Measurements from ENCODE around the gene FAM210B. TPM values are rescaled to one million over a fixed set of nuclear protein-coding genes. Genes with fewer than 3 reads are reported as not detected.

The FAM210B gene
- total and polyA plus RNA-seq, 12 donors, result 74.9 to 207 (median 128) TPM

DNA sequence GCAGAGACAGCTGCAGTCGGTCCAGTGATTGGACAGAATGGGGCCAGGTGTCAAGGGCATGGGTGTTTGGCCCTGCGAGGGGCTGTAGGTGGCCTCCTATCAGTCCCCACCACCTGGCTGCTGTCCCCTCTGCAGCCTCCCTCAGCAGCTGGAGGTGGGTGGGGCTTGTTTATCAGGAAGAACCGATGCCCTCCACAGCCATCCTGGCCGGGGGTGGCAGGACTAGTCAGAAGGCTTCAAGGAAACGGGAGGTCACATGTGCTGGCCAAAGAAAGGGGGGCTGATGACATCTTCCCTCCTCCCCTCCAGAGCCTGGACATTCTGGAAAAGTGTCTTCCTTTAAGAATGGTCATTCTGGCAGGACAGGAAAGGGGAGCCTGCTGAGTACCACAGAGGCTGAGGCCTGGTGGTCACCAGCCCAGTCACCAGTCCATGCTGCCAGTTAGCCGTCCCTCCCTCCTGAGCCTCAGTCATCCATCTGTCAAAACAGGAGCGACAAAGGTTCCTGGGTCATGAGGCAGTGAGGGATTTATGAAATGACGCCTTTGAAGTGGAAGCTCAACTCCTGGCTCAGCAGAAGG is 4.1 kb downstream of the FAM210B start:
- WGBS, 4 donors, result 13 to 22% (median 17%) methylated on average over 5 to 8 of the region's 8 CpGs
- Histone ChIP-seq H3K9me3 (replicated peaks in 1 of 3) (no peaks in the 10 kb centered on the region), H3K27ac (peak overlapping the region in 4 of 5 donors; percentile 10 to 95 (median 68)), H3K36me3 (replicated peaks in 1 of 2) (peaks cover 0 to 29% of the 10 kb centered on the region in 2 donors), H3K4me1 (replicated peaks in 1 of 2) (peaks cover 22 to 48% of the 10 kb centered on the region in 2 donors), H3K4me3 (no peak overlapping the region), H3K27me3 (no peaks in the 10 kb centered on the region)
- peak; percentile 47 to 84 (median 79) for DNase-seq
- TF ChIP-seq, protein P1, sequence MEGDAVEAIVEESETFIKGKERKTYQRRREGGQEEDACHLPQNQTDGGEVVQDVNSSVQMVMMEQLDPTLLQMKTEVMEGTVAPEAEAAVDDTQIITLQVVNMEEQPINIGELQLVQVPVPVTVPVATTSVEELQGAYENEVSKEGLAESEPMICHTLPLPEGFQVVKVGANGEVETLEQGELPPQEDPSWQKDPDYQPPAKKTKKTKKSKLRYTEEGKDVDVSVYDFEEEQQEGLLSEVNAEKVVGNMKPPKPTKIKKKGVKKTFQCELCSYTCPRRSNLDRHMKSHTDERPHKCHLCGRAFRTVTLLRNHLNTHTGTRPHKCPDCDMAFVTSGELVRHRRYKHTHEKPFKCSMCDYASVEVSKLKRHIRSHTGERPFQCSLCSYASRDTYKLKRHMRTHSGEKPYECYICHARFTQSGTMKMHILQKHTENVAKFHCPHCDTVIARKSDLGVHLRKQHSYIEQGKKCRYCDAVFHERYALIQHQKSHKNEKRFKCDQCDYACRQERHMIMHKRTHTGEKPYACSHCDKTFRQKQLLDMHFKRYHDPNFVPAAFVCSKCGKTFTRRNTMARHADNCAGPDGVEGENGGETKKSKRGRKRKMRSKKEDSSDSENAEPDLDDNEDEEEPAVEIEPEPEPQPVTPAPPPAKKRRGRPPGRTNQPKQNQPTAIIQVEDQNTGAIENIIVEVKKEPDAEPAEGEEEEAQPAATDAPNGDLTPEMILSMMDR (IDR thresholded peaks at IDR 0.05), result no peak
- peak in 1 of 2 donors; percentile 30 for TF ChIP-seq POLR2A (IDR thresholded peaks at IDR 0.05)
- intact Hi-C loops (cut with DNase I), result no loop called here

DNA sequence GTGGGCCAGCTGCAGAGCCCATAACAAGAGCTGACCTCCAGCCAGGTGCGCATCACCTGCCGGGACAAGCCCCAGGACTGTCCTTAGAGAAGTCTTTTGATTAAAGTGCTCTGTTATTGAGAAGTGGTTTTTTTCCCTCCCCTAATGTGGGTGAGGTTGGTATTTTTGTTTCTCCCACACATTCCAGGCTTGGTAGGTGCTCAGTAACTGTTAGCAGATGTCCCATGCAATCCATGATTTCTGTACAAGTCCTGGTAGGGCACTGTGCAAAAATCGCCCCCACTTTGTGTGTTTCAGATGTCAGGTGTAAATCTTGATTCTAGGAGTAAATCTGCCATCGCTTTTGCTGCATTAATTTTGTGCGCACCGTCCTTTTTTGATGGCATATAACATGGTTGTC is 4.7 kb downstream of the FAM210B start:
- TF ChIP-seq POLR2A (IDR thresholded peaks at IDR 0.05), result no peak
- TF ChIP-seq, protein P1 (IDR thresholded peaks at IDR 0.05), result no peak
- Histone ChIP-seq H3K4me3 (no peak overlapping the region), H3K27ac (peak overlapping the region in 4 of 5 donors; percentile 10 to 95 (median 68)), H3K4me1 (replicated peaks in 1 of 2) (peaks cover 22 to 43% of the 10 kb centered on the region in 2 donors), H3K9me3 (replicated peaks in 1 of 3) (no peaks in the 10 kb centered on the region), H3K27me3 (no peaks in the 10 kb centered on the region), H3K36me3 (replicated peaks in 1 of 2) (peaks cover 0 to 35% of the 10 kb centered on the region in 2 donors)
- intact Hi-C loops (cut with DNase I), result no loop called here
- 63 to 86% (median 86%) methylated on average over 6 of the region's 6 CpGs for WGBS, 4 donors
- DNase-seq, result no peak

DNA sequence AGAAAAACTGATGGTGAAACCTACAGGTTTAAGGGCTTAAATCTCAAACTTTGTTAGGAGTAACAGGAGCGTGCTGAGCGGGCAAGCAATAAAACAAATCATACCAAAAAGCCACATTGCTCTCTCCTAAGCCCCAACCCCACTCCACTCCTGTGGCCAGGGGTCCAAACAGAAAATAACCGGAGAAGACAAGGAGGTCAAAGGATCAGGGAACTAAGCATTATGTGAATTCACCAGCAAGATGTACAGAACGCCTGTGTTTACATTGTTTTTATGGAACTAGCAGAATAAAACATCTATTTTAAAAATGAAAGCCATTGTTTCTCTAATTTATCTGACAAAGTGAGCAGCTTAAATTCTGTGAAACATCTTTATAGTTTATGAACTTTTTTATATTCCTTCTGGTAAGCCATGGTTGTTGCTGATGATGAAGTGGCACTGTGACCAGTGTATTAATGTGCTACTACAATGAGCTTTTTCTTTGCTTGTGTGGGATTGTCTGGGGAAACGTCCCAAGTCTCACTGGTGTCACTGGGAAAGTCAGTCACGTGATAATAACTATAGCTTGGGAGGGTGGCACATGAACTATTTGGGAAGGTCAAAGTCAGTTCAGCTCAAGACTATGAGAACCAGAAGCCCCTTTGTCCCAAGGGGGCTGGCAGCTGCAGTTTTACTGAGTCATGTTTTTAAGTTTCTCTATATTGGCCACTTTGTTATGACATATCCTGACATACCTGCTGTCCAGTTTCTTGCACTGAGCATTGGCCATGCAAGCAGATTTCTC is 9.8 kb downstream of the FAM210B start:
- no peak for TF ChIP-seq POLR2A (IDR thresholded peaks at IDR 0.05)
- TF ChIP-seq, protein P1 (IDR thresholded peaks at IDR 0.05), result no peak
- Histone ChIP-seq H3K4me3 (no peak overlapping the region), H3K27ac (no peak overlapping the region), H3K9me3 (replicated peaks in 1 of 3) (no peaks in the 10 kb centered on the region), H3K36me3 (replicated peaks in 1 of 2) (peaks cover 0 to 38% of the 10 kb centered on the region in 2 donors), H3K27me3 (no peaks in the 10 kb centered on the region), H3K4me1 (replicated peaks in 1 of 2) (peaks cover 0 to 5% of the 10 kb centered on the region in 2 donors)
- intact Hi-C loops (cut with DNase I), result no loop called here
- no peak for DNase-seq
- 78 to 86% (median 82%) methylated on average over 6 of the region's 6 CpGs for WGBS, 4 donors

DNA sequence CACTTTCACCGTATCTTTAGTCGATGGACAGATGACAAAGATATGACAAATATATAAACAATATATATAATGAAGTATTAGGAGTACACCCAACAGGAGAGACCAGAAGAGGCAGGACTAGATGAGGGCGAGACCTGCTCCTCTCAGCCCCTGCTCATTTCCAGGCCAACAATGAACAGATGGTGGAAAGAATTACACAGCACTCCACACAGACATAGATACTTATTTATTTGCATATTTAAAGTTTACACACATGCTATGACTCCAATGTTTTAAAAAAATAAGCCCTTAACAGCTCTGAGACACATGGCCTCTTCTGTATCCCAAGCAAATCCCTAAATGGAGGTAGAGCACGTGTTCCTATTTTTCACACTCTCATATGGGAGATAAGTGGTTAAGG is 10.4 kb downstream of the FAM210B start:
- no peak overlapping the region for H3K27ac ChIP-seq
- peaks cover 0 to 3% of the 10 kb centered on the region in 2 donors for H3K4me1 ChIP-seq (replicated peaks in 1 of 2)
- WGBS, 4 donors, result 93 to 99% (median 95%) methylated on average over 4 of the region's 4 CpGs
- no peak overlapping the region for H3K4me3 ChIP-seq
- TF ChIP-seq, protein P1 (IDR thresholded peaks at IDR 0.05), result no peak
- no peak for TF ChIP-seq POLR2A (IDR thresholded peaks at IDR 0.05)
- peaks cover 0 to 38% of the 10 kb centered on the region in 2 donors for H3K36me3 ChIP-seq (replicated peaks in 1 of 2)
- DNase-seq, result no peak
- intact Hi-C loops (cut with DNase I), result no loop called here
- H3K27me3 ChIP-seq, result no peaks in the 10 kb centered on the region
- H3K9me3 ChIP-seq (replicated peaks in 1 of 3), result no peaks in the 10 kb centered on the region
